Measurements from ENCODE around the gene BNIPL.

The BNIPL gene, protein sequence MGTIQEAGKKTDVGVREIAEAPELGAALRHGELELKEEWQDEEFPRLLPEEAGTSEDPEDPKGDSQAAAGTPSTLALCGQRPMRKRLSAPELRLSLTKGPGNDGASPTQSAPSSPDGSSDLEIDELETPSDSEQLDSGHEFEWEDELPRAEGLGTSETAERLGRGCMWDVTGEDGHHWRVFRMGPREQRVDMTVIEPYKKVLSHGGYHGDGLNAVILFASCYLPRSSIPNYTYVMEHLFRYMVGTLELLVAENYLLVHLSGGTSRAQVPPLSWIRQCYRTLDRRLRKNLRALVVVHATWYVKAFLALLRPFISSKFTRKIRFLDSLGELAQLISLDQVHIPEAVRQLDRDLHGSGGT

GRCh38 chr1:151036356-151036755 lies at the start of gene BNIPL:
BNIPL (plus strand) TSS chr1:151036586; CDS start chr1:151036726, 140 bp downstream.
- no peak for DNase-seq

DNA sequence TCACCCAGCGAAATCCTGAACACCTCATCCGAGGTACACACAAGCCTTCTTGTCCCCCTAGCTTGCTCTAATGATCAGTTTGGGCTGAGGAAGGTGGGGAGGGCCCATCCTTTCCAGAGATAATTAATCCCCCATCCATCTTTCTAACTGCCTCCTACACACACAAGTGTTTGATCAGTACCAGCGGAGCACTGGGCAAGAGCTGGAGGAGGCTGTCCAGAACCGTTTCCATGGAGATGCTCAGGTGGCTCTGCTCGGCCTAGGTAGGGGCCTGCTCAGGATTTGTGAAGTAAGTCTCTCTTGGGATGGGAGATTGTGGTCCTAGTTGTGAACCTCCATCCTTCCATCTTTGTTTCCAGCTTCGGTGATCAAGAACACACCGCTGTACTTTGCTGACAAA lies 48.5 kb upstream of the BNIPL start:
- no peak for DNase-seq

GRCh38 chr1:150992626-150993025 lies 43.8 kb upstream of the BNIPL start:
- no peak for DNase-seq

- DNase-seq, result no peak
Observed at GRCh38 chr1:150994248-150994647, 42.1 kb upstream of the BNIPL start.

DNA sequence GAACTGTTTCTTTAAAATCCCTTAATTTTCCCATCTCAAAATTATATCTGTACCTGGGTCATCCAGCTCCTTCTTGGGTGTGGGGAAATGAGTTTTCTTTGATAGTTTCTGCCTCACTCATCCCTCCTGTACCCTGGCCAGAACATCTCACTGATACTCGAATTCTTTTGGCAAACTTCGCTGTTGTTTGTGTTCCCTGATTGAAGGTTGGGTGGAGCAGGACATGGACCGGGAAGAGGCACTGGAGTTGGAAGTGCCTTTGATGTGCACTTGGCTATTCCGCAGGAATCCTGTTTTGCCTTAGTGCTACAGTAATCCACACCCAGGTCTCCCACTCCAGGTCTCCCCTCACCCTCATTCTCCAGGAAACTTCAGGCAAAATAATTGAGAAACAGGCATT lies 40.9 kb upstream of the BNIPL start:
- no peak for DNase-seq

GRCh38 chr1:150995896-150996295 lies 40.5 kb upstream of the BNIPL start:
- peak; percentile 31 for DNase-seq

DNA sequence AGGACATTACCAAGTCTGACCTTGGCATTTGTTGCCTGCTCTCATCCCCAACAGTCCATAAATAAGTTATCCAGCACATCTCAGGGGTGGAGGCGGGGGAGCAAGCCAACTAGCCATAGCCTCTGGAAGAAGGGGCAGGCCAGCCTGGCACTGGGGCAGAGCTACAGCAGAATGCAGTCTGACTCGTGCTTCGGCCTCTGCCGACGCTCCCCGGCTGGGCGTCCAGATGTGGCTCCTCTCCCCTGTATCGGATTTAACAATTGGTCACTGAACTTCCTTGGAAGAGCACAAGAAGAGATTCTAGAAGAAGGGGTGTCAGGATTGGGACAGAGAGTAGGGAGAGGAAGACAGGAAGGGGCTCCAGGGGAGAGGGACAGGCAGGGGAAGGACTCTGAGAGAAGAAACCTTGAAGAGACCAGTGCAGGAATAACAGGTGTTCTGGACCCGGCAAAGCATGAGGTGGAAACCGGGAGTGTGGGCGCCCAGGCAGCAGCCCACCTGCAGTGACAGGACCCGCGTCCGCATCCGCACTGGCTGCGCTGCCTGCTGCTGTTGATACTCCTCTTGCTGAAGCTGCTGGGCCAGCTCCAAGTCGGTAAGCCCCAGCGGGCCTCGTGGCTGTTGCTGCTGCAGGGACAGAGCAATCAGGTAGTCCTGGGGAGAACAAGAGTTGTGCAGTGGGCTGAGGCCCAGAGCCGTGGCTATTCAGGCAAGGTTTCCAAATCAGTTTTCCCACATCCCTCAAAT lies 39.1 kb upstream of the BNIPL start:
- no peak for DNase-seq

GRCh38 chr1:150997949-150998348 lies 38.4 kb upstream of the BNIPL start:
- DNase-seq, result no peak

DNA sequence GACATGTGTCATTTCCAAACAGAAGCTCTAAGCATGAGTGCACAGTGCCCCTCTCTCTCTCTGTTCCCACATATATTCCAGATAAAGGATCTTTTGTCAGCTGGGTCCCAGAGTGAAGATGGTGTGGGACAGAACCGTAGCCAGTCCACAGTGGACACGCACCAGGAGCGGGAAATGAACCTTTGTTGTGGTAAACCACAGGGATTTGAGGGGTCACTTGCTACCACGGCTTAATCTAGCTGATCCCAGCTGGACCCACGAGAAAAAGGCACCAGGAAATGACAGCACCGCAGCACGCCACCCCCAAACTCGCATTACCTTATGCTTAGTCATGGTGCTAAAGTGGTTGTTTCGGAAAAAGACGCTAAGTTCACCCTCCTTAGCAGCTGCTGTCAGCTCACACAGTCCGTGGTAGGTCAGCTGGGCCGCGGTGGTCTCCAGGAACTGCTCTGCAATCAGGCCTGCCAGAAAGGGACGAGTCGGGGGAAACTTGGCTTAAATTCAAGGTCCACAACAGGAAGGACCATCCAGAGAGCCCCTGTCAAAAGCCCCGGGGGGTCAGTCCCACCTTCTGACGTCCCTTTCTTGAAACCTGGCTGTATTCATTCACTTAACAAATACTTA lies 37.2 kb upstream of the BNIPL start:
- DNase-seq, result peak; percentile 25

DNA sequence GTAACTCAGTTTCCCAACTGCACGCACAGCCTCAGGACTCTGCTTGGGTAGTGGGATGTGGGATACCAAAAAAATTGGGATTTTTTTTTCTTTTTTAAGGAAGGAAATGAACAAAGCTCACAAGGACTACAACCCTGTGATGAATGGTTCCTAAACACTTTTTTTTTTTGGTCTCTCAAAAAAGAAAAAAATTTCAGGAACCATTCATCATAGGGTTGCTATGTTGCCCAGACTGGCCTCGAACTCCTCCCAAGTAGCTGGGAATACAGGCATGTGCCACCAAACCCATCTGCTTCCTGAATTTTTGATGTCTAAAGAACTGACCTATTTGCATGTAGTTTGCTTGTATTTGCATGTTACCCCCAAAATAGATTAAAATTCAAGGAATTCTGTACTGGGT lies 36.5 kb upstream of the BNIPL start:
- no peak for DNase-seq

GRCh38 chr1:151000408-151000807 lies 36.0 kb upstream of the BNIPL start:
- no peak for DNase-seq

DNA sequence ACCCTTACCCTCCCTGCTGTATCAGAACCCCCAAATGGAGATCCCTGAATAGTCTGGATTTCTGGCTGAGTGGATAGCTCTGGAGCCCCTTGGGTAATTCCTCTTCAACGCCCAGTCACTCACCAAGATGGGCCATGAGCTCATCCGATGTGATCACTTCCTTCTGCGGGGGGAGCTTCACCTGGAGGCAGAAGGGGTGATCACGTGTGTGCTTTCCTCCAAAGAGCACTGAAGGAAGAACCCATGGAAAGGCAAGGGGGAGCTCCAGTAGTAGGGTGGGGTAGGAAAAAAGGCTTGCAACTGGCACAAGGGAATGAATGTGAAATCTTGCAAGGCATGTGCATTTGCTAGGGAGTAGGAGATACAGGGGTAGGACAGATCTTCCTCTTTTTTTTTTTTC lies 34.8 kb upstream of the BNIPL start:
- no peak for DNase-seq

GRCh38 chr1:151002051-151002450 lies 34.3 kb upstream of the BNIPL start:
- no peak for DNase-seq

- DNase-seq, result no peak
Observed at GRCh38 chr1:151002611-151003010, 33.8 kb upstream of the BNIPL start.

GRCh38 chr1:151003180-151003579 lies 33.2 kb upstream of the BNIPL start:
- no peak for DNase-seq

DNA sequence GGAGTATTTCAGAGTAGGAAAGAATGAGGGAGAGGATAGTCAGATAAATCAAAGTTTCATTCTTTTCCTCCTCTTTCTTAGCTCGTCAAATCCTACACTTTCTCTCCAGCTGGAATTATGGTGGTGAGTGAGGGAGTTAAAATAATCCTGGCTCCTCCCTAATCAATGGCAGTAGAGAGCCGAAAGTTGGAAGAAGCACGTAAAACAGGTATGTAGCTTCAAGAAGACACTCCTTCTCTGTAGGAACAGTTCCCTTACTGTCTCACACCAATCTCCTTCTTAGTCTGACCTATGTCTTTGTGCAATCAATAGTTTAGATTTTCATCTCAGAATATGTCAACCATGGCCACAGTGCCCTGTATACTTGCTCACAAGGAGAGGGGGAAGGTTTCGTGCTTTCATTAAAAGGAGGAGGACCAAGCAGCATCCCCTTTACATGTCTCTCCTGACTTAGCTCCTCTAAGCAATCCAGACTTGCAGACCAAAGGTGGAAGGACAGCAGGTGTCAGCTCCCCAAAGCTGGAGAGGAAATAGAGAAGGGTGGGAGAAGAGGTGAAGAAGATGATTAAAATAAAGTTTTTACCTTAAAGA lies 30.6 kb upstream of the BNIPL start:
- DNase-seq, result no peak

DNA sequence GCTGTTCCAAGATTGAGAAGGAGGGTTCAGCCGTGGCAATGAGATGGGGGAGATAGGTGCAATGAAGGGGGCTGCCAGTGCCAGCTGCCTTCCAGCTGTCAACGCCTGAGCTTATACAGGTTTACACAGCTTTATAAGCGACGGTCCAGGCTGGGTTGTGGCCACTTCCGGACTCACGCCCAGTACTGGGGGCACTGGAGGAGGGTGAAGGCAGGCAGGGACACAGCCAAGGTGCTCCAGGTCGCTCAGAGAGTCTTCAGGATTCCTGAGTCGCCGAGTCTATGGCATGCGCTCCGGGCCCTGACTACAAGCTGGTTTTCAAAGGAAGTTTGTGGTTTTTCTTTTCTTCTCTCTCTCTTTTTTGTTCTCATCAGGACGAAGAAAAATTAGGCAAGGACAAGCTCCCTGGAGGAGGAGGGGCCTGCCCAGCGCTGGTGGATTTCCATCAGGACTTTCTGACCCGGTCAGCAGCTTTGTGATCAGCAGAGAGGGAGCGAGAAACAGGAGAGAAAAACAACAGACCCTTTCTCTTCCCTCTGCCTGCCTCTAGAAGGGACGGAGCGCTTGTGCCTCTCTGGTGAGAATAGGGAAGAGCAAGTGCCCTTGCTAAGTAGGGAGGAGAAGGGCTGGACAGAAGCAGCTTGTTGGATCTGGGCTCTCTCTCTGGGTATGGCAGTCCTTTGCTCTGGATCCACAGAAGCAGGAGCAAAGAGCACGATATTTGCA lies 29.9 kb upstream of the BNIPL start, which contains the start of gene MINDY1:
Gene MINDY1 (minus strand): TSS at position 576 of the 726 bp plus-strand sequence. CDS start 4,285 bp downstream, outside the sequence.
- DNase-seq, result peak; percentile 36

- no peak for DNase-seq
Observed at GRCh38 chr1:151007853-151008243, 28.5 kb upstream of the BNIPL start.

- DNase-seq, result peak; percentile 97
Observed at GRCh38 chr1:151008244-151009205, 27.9 kb upstream of the BNIPL start, which contains the start of gene PRUNE1. PRUNE1 (plus strand) TSS chr1:151008449; CDS start chr1:151008633, 184 bp downstream.

DNA sequence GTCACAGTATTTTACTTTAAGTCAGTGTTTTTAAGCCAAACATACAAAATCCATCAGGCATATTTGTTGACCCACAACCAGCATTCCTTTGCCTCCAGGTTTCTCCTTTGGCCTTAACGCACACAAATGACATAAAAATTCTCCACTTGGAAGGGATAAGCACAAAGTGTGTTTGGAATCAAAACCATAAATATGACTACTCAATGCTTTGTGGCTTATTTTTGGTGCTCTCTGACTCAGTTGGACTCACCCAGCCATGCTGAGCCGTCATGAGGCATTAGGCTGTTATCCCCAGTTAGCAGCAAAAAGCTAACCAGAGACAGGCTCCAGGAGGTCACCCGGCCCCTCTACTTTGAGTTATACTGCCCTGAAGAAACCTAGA lies 27.2 kb upstream of the BNIPL start:
- peak; percentile 28 for DNase-seq

DNA sequence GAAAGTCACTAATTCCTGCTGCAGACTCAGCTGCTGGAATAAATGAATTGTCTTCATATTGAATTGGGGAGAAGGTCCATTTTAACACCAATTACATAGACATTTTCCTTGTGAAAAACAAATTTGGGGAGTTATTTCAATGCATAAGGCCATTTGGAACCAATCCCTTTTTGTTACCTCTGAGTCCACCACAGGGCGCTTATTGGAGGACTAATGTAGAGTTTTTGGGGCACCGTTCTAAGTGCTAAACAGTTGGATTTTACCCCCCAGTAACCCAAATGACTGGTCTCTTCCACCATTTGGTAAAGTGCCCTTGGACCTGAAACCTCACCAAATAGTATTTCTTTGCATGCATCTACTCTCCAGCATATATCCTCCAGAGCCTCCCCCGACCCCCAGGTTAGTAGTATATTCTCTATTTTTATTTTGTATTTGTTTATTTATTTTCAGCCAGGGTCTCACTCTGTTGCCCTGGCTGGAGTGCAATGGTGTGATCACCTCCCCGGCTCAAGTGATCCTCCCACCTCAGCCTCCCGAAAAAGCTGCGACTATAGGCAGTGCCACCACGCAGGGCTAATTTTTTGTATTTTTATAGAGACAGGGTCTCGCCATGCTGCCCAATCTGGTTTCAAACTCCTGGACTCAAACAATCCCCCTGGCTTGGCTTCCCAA lies 26.6 kb upstream of the BNIPL start:
- DNase-seq, result no peak
